CD8-positive, alpha-beta memory T cell (primary cell): ENCODE data around the gene BICC1. TPM values are rescaled to one million over a fixed set of nuclear protein-coding genes. Genes with fewer than 3 reads are reported as not detected.

ENCODE experiments used
- CTCF ChIA-PET: fragments of 350-600 bp; sonication (Branson Sonifier 250); formaldehyde crosslinking; loops from one replicate; lab custom pipeline; 2021; ENCODE audit warnings: antibody characterized with exemption; lab: Charles Lee
- POLR2A ChIA-PET: fragments of 350-600 bp; sonication (Branson Sonifier 250); formaldehyde crosslinking; loops from one replicate; lab custom pipeline; 2021; ENCODE audit warnings: antibody characterized with exemption; lab: Charles Lee
- DNase-seq, 5 donors: peaks; one replicate each; pipeline versions ENCODE4 v3.0.0 to v3.0.0-alpha.2; 2020 to 2022; ENCODE audit warnings: mixed read lengths in 1 of 5
- H3K27ac ChIP-seq: one replicate; pipeline ENCODE4 v1.7.0; 2013; ENCODE audit warnings: low read depth, mild to moderate bottlenecking, low read length, moderate library complexity
- H3K27me3 ChIP-seq: 2 replicates; pipeline ENCODE4 v1.7.0; 2013; ENCODE audit warnings: low read length, mild to moderate bottlenecking; ENCODE audit not compliant: insufficient read depth, poor library complexity, severe bottlenecking
- H3K36me3 ChIP-seq: 2 replicates; pipeline ENCODE4 v1.7.0; 2013; ENCODE audit warnings: mild to moderate bottlenecking, low read length, moderate library complexity; ENCODE audit not compliant: insufficient read depth
- H3K4me1 ChIP-seq: 2 replicates; pipeline ENCODE4 v1.7.0; 2013; ENCODE audit warnings: mild to moderate bottlenecking, low read length, moderate library complexity; ENCODE audit not compliant: insufficient read depth
- H3K4me3 ChIP-seq: 2 replicates; pipeline ENCODE4 v1.7.0; 2013; ENCODE audit warnings: mild to moderate bottlenecking, low read length
- H3K9me3 ChIP-seq: 2 replicates; pipeline ENCODE4 v1.7.0; 2013; ENCODE audit warnings: mild to moderate bottlenecking, low read length
- H3K27ac Mint-ChIP-seq, 8 donors: one replicate each; pipeline ENCODE4 v1.8.0; 2020 to 2021; ENCODE audit warnings: mixed read lengths in 8 of 8, mild to moderate bottlenecking in 6 of 8, inconsistent platforms in 3 of 8, moderate library complexity in 3 of 8
- H3K27me3 Mint-ChIP-seq, 2 donors: one replicate each; pipeline ENCODE4 v1.8.0; 2020 to 2021; ENCODE audit warnings: mixed read lengths in 2 of 2, mild to moderate bottlenecking in 1 of 2, moderate library complexity in 1 of 2
- H3K36me3 Mint-ChIP-seq, 3 donors: one replicate each; pipeline ENCODE4 v1.8.0; 2020 to 2021; ENCODE audit warnings: mixed read lengths in 3 of 3, inconsistent platforms in 1 of 3, mild to moderate bottlenecking in 1 of 3
- H3K4me1 Mint-ChIP-seq, 3 donors: one replicate each; pipeline ENCODE4 v1.8.0; 2020 to 2021; ENCODE audit warnings: mixed read lengths in 3 of 3, inconsistent platforms in 1 of 3, mild to moderate bottlenecking in 1 of 3
- H3K4me3 Mint-ChIP-seq, 7 donors: one replicate each; pipeline ENCODE4 v1.8.0; 2020 to 2021; ENCODE audit warnings: mixed read lengths in 7 of 7, mild to moderate bottlenecking in 6 of 7, moderate library complexity in 4 of 7, inconsistent platforms in 2 of 7
- H3K9me3 Mint-ChIP-seq, 5 donors: one replicate each; pipeline ENCODE4 v1.8.0; 2020 to 2022; ENCODE audit warnings: mixed read lengths in 5 of 5, mild to moderate bottlenecking in 3 of 5, moderate library complexity in 2 of 5, inconsistent platforms in 1 of 5
- polyA plus RNA-seq: library from polyadenylated mRNA; unstranded; fragments of 300-500 nt; fragmentation: Illumina TruSeq; gene quantifications from one replicate; pipeline ENCODE4 v1.2.3, GENCODE V29; 2021
- total RNA-seq, 2 experiments: library from RNA; stranded (reverse); gene quantifications; one replicate each; pipeline ENCODE4 v1.2.3, GENCODE V29; 2021

Gene BICC1
- total and polyA plus RNA-seq, 3 experiments from 2014 or later: not detected

- H3K4me3 Mint-ChIP-seq: no peak overlapping the region
- Histone ChIP-seq H3K4me1 (no peaks in the 10 kb centered on the region), H3K27ac (no peak overlapping the region), H3K4me3 (no peak overlapping the region), H3K27me3 (no peaks in the 10 kb centered on the region), H3K9me3 (no peaks in the 10 kb centered on the region), H3K36me3 (no peaks in the 10 kb centered on the region)
- POLR2A ChIA-PET: no interaction called here
- no peaks in the 10 kb centered on the region for H3K36me3 Mint-ChIP-seq
- no peaks in the 10 kb centered on the region for H3K27me3 Mint-ChIP-seq
- no peak for DNase-seq
- H3K9me3 Mint-ChIP-seq: peaks cover 0 to 2% (median 0%) of the 10 kb centered on the region in 5 donors
- H3K4me1 Mint-ChIP-seq: no peaks in the 10 kb centered on the region
- no peak overlapping the region for H3K27ac Mint-ChIP-seq
- CTCF ChIA-PET: no interaction called here
These were observed 314.7 kb downstream of the BICC1 start for GRCh38 chr10:58827381-58827780.

GRCh38 chr10:58829839-58830238 is 317.2 kb downstream of the BICC1 start:
- no peaks in the 10 kb centered on the region for H3K27me3 Mint-ChIP-seq
- no peaks in the 10 kb centered on the region for H3K36me3 Mint-ChIP-seq
- H3K4me1 Mint-ChIP-seq: no peaks in the 10 kb centered on the region
- Histone ChIP-seq H3K27ac (no peak overlapping the region), H3K4me3 (no peak overlapping the region), H3K27me3 (no peaks in the 10 kb centered on the region), H3K4me1 (no peaks in the 10 kb centered on the region), H3K36me3 (no peaks in the 10 kb centered on the region), H3K9me3 (no peaks in the 10 kb centered on the region)
- CTCF ChIA-PET: no interaction called here
- peaks cover 0 to 2% (median 0%) of the 10 kb centered on the region in 5 donors for H3K9me3 Mint-ChIP-seq
- DNase-seq: no peak
- POLR2A ChIA-PET: no interaction called here
- H3K4me3 Mint-ChIP-seq: no peak overlapping the region
- H3K27ac Mint-ChIP-seq: no peak overlapping the region

GRCh38 chr10:58830697-58831096 is 318.0 kb downstream of the BICC1 start:
- H3K36me3 Mint-ChIP-seq: no peaks in the 10 kb centered on the region
- Histone ChIP-seq H3K36me3 (no peaks in the 10 kb centered on the region), H3K9me3 (no peaks in the 10 kb centered on the region), H3K27ac (no peak overlapping the region), H3K4me3 (no peak overlapping the region), H3K4me1 (no peaks in the 10 kb centered on the region), H3K27me3 (no peaks in the 10 kb centered on the region)
- no peaks in the 10 kb centered on the region for H3K4me1 Mint-ChIP-seq
- DNase-seq: no peak
- peaks cover 0 to 2% (median 0%) of the 10 kb centered on the region in 5 donors for H3K9me3 Mint-ChIP-seq
- CTCF ChIA-PET: no interaction called here
- H3K27ac Mint-ChIP-seq: no peak overlapping the region
- no peak overlapping the region for H3K4me3 Mint-ChIP-seq
- POLR2A ChIA-PET: no interaction called here
- H3K27me3 Mint-ChIP-seq: no peaks in the 10 kb centered on the region

GRCh38 chr10:58833771-58834561 is 321.3 kb downstream of the BICC1 start:
- no peaks in the 10 kb centered on the region for H3K9me3 ChIP-seq
- H3K4me3 Mint-ChIP-seq: no peak overlapping the region
- H3K27ac ChIP-seq: no peak overlapping the region
- no peak overlapping the region for H3K4me3 ChIP-seq
- H3K9me3 Mint-ChIP-seq: peaks cover 0 to 2% (median 0%) of the 10 kb centered on the region in 5 donors
- POLR2A ChIA-PET: no interaction called here
- no peak for DNase-seq
- no peaks in the 10 kb centered on the region for H3K36me3 Mint-ChIP-seq
- H3K36me3 ChIP-seq: no peaks in the 10 kb centered on the region
- H3K4me1 Mint-ChIP-seq: no peaks in the 10 kb centered on the region
- H3K27me3 Mint-ChIP-seq: no peaks in the 10 kb centered on the region
- CTCF ChIA-PET: no interaction called here
- no peaks in the 10 kb centered on the region for H3K27me3 ChIP-seq
- H3K4me1 ChIP-seq: no peaks in the 10 kb centered on the region
- no peak overlapping the region for H3K27ac Mint-ChIP-seq

GRCh38 chr10:58836176-58836700 is 323.6 kb downstream of the BICC1 start:
- peaks cover 0 to 4% (median 0%) of the 10 kb centered on the region in 5 donors for H3K9me3 Mint-ChIP-seq
- Histone ChIP-seq H3K27me3 (no peaks in the 10 kb centered on the region), H3K9me3 (no peaks in the 10 kb centered on the region), H3K4me3 (no peak overlapping the region), H3K4me1 (no peaks in the 10 kb centered on the region), H3K36me3 (no peaks in the 10 kb centered on the region), H3K27ac (no peak overlapping the region)
- DNase-seq: no peak
- ChIA-PET CTCF (no interaction called here), POLR2A (no interaction called here)
- no peaks in the 10 kb centered on the region for H3K27me3 Mint-ChIP-seq
- no peaks in the 10 kb centered on the region for H3K4me1 Mint-ChIP-seq
- no peak overlapping the region for H3K4me3 Mint-ChIP-seq
- no peak overlapping the region for H3K27ac Mint-ChIP-seq
- no peaks in the 10 kb centered on the region for H3K36me3 Mint-ChIP-seq

- H3K9me3 ChIP-seq: no peaks in the 10 kb centered on the region
- H3K9me3 Mint-ChIP-seq: peaks cover 0 to 4% (median 0%) of the 10 kb centered on the region in 5 donors
- no peaks in the 10 kb centered on the region for H3K4me1 ChIP-seq
- ChIA-PET POLR2A (no interaction called here), CTCF (no interaction called here)
- H3K27ac Mint-ChIP-seq: peak overlapping the region in 1 of 8 donors; percentile 91
- H3K4me3 ChIP-seq: no peak overlapping the region
- H3K4me1 Mint-ChIP-seq: no peaks in the 10 kb centered on the region
- no peaks in the 10 kb centered on the region for H3K27me3 Mint-ChIP-seq
- H3K36me3 ChIP-seq: no peaks in the 10 kb centered on the region
- no peak overlapping the region for H3K4me3 Mint-ChIP-seq
- no peak overlapping the region for H3K27ac ChIP-seq
- H3K27me3 ChIP-seq: no peaks in the 10 kb centered on the region
- no peaks in the 10 kb centered on the region for H3K36me3 Mint-ChIP-seq
- no peak for DNase-seq
These were observed 324.4 kb downstream of the BICC1 start for GRCh38 chr10:58836991-58837575.

- DNase-seq: no peak
- Histone ChIP-seq H3K9me3 (no peaks in the 10 kb centered on the region), H3K4me1 (no peaks in the 10 kb centered on the region), H3K27me3 (no peaks in the 10 kb centered on the region), H3K27ac (no peak overlapping the region), H3K4me3 (no peak overlapping the region), H3K36me3 (no peaks in the 10 kb centered on the region)
- no peak overlapping the region for H3K27ac Mint-ChIP-seq
- no peaks in the 10 kb centered on the region for H3K36me3 Mint-ChIP-seq
- CTCF ChIA-PET: no interaction called here
- no peak overlapping the region for H3K4me3 Mint-ChIP-seq
- POLR2A ChIA-PET: no interaction called here
- H3K9me3 Mint-ChIP-seq: peaks cover 0 to 4% (median 0%) of the 10 kb centered on the region in 5 donors
- no peaks in the 10 kb centered on the region for H3K27me3 Mint-ChIP-seq
- H3K4me1 Mint-ChIP-seq: no peaks in the 10 kb centered on the region
These were observed 325.2 kb downstream of the BICC1 start for GRCh38 chr10:58837826-58838225.

- H3K27ac Mint-ChIP-seq: no peak overlapping the region
- H3K4me3 Mint-ChIP-seq: no peak overlapping the region
- H3K4me1 Mint-ChIP-seq: no peaks in the 10 kb centered on the region
- DNase-seq: no peak
- H3K27me3 Mint-ChIP-seq: no peaks in the 10 kb centered on the region
- Histone ChIP-seq H3K27me3 (no peaks in the 10 kb centered on the region), H3K36me3 (no peaks in the 10 kb centered on the region), H3K9me3 (no peaks in the 10 kb centered on the region), H3K4me1 (no peaks in the 10 kb centered on the region), H3K4me3 (no peak overlapping the region), H3K27ac (no peak overlapping the region)
- H3K9me3 Mint-ChIP-seq: peaks cover 0 to 4% (median 0%) of the 10 kb centered on the region in 5 donors
- H3K36me3 Mint-ChIP-seq: no peaks in the 10 kb centered on the region
- ChIA-PET CTCF (no interaction called here), POLR2A (no interaction called here)
These were observed 326.0 kb downstream of the BICC1 start for GRCh38 chr10:58838561-58839208.
